Measurements from ENCODE around the gene NT5C2. TPM values are rescaled to one million over a fixed set of nuclear protein-coding genes. Genes with fewer than 3 reads are reported as not detected.

NT5C2 gene
- total and polyA plus RNA-seq, 2 donors (not counting 1 experiment from before 2014, with no cell fraction given) = 74.3 to 82.2 TPM

GRCh38 chr10:103078676-103079075 is 114.4 kb downstream of the NT5C2 start:
- no peak overlapping the region for H3K27ac ChIP-seq (ENCODE audit: insufficient read depth, low read length)
- no peaks in the 10 kb centered on the region for H3K79me2 ChIP-seq (ENCODE audit: control insufficient read depth, insufficient read depth, low read length)
- DNase-seq (ENCODE audit: low read depth in 2 of 2) = no peak
- H4K20me1 ChIP-seq (ENCODE audit: control insufficient read depth, extremely low read depth, insufficient read depth, low read length) = no peaks in the 10 kb centered on the region
- no peak overlapping the region for H3K4me2 ChIP-seq (ENCODE audit: extremely low read depth, insufficient read depth, low read length)
- no peaks in the 10 kb centered on the region for H3K27me3 ChIP-seq (ENCODE audit: control insufficient read depth, insufficient read depth, low read length)
- no peaks in the 10 kb centered on the region for H3K36me3 ChIP-seq (ENCODE audit: control insufficient read depth, insufficient read depth, low read length)
- no peak overlapping the region for H3K4me3 ChIP-seq (replicated peaks in 1 of 4; ENCODE audit: control extremely low read depth in 1 of 4, insufficient read depth in 1 of 4, low read depth in 3 of 4, low read length in 4 of 4)
- no peaks in the 10 kb centered on the region for H3K4me1 ChIP-seq (ENCODE audit: control insufficient read depth, extremely low read depth, insufficient read depth, low read length)
- no peak overlapping the region for H3K9ac ChIP-seq (ENCODE audit: insufficient read depth, low read length)
- H3K9me3 ChIP-seq (ENCODE audit: control insufficient read depth, insufficient read depth, low read depth, low read length) = no peaks in the 10 kb centered on the region
- no peak overlapping the region for H2AFZ ChIP-seq (ENCODE audit: low read length)
- TF ChIP-seq, protein P1, sequence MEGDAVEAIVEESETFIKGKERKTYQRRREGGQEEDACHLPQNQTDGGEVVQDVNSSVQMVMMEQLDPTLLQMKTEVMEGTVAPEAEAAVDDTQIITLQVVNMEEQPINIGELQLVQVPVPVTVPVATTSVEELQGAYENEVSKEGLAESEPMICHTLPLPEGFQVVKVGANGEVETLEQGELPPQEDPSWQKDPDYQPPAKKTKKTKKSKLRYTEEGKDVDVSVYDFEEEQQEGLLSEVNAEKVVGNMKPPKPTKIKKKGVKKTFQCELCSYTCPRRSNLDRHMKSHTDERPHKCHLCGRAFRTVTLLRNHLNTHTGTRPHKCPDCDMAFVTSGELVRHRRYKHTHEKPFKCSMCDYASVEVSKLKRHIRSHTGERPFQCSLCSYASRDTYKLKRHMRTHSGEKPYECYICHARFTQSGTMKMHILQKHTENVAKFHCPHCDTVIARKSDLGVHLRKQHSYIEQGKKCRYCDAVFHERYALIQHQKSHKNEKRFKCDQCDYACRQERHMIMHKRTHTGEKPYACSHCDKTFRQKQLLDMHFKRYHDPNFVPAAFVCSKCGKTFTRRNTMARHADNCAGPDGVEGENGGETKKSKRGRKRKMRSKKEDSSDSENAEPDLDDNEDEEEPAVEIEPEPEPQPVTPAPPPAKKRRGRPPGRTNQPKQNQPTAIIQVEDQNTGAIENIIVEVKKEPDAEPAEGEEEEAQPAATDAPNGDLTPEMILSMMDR (conservative IDR thresholded peaks at IDR 0.05 in 1 of 2, IDR thresholded peaks at IDR 0.05 in 1 of 2; ENCODE audit: low read depth in 1 of 2, low read length in 2 of 2) = no peak
- no peak for TF ChIP-seq EZH2 (IDR thresholded peaks at IDR 0.05; ENCODE audit: low read length, missing control alignments)

GRCh38 chr10:103078309-103078615 is 114.8 kb downstream of the NT5C2 start:
- Histone ChIP-seq H4K20me1 (ENCODE audit: control insufficient read depth, extremely low read depth, insufficient read depth, low read length) (no peaks in the 10 kb centered on the region), H3K9me3 (ENCODE audit: control insufficient read depth, insufficient read depth, low read depth, low read length) (no peaks in the 10 kb centered on the region), H3K4me3 (replicated peaks in 1 of 4; ENCODE audit: control extremely low read depth in 1 of 4, insufficient read depth in 1 of 4, low read depth in 3 of 4, low read length in 4 of 4) (no peak overlapping the region), H3K4me2 (ENCODE audit: extremely low read depth, insufficient read depth, low read length) (no peak overlapping the region), H3K27me3 (ENCODE audit: control insufficient read depth, insufficient read depth, low read length) (no peaks in the 10 kb centered on the region), H3K79me2 (ENCODE audit: control insufficient read depth, insufficient read depth, low read length) (no peaks in the 10 kb centered on the region), H3K27ac (ENCODE audit: insufficient read depth, low read length) (no peak overlapping the region), H3K4me1 (ENCODE audit: control insufficient read depth, extremely low read depth, insufficient read depth, low read length) (no peaks in the 10 kb centered on the region), H3K36me3 (ENCODE audit: control insufficient read depth, insufficient read depth, low read length) (no peaks in the 10 kb centered on the region), H3K9ac (ENCODE audit: insufficient read depth, low read length) (no peak overlapping the region), H2AFZ (ENCODE audit: low read length) (no peak overlapping the region)
- DNase-seq (ENCODE audit: low read depth in 2 of 2) = no peak
- TF ChIP-seq, protein P1 (conservative IDR thresholded peaks at IDR 0.05 in 1 of 2, IDR thresholded peaks at IDR 0.05 in 1 of 2; ENCODE audit: low read depth in 1 of 2, low read length in 2 of 2) = no peak
- no peak for TF ChIP-seq EZH2 (IDR thresholded peaks at IDR 0.05; ENCODE audit: low read length, missing control alignments)

GRCh38 chr10:103077491-103078308 is 115.4 kb downstream of the NT5C2 start:
- no peaks in the 10 kb centered on the region for H3K79me2 ChIP-seq (ENCODE audit: control insufficient read depth, insufficient read depth, low read length)
- no peak for DNase-seq (ENCODE audit: low read depth in 2 of 2)
- no peak overlapping the region for H2AFZ ChIP-seq (ENCODE audit: low read length)

More at GRCh38 chr10:103077491-103078308, 115.4 kb downstream of the NT5C2 start:
- Histone ChIP-seq H4K20me1 (ENCODE audit: control insufficient read depth, extremely low read depth, insufficient read depth, low read length) (no peaks in the 10 kb centered on the region), H3K4me2 (ENCODE audit: extremely low read depth, insufficient read depth, low read length) (no peak overlapping the region), H3K9ac (ENCODE audit: insufficient read depth, low read length) (no peak overlapping the region), H3K4me3 (replicated peaks in 1 of 4; ENCODE audit: control extremely low read depth in 1 of 4, insufficient read depth in 1 of 4, low read depth in 3 of 4, low read length in 4 of 4) (no peak overlapping the region), H3K27me3 (ENCODE audit: control insufficient read depth, insufficient read depth, low read length) (no peaks in the 10 kb centered on the region), H3K4me1 (ENCODE audit: control insufficient read depth, extremely low read depth, insufficient read depth, low read length) (no peaks in the 10 kb centered on the region), H3K27ac (ENCODE audit: insufficient read depth, low read length) (no peak overlapping the region), H3K36me3 (ENCODE audit: control insufficient read depth, insufficient read depth, low read length) (no peaks in the 10 kb centered on the region), H3K9me3 (ENCODE audit: control insufficient read depth, insufficient read depth, low read depth, low read length) (no peaks in the 10 kb centered on the region)
- TF ChIP-seq EZH2 (IDR thresholded peaks at IDR 0.05; ENCODE audit: low read length, missing control alignments) = no peak
- TF ChIP-seq, protein P1 (conservative IDR thresholded peaks at IDR 0.05 in 1 of 2, IDR thresholded peaks at IDR 0.05 in 1 of 2; ENCODE audit: low read depth in 1 of 2, low read length in 2 of 2) = no peak

Measured in fibroblast of lung (primary cell).